ENCODE results near the gene PSMA3.

PSMA3 gene

DNA sequence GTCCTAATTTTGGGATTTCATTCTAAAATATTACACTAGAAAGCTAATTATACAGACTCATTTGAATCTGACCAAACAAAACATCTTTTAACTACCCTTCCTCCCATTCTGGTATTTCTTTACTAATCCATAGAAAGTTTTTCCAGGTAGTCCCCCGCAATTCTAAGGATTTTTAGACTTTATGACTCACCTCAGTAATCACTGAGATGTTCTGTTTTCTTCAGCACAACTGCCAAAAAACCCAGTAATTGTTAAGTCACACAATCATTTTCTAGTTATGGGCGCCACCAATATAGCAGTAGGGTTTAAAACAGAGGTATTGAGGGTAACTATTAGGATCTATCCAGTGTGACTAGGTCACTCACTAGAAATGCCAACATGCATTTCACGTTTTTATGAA, 52.1 kb downstream of the PSMA3 start:
- H3K36me3 ChIP-seq (replicated peaks; ENCODE audit: insufficient read depth, low read length): no peaks in the 10 kb centered on the region; the same call in 1 of the 2 replicates

DNA sequence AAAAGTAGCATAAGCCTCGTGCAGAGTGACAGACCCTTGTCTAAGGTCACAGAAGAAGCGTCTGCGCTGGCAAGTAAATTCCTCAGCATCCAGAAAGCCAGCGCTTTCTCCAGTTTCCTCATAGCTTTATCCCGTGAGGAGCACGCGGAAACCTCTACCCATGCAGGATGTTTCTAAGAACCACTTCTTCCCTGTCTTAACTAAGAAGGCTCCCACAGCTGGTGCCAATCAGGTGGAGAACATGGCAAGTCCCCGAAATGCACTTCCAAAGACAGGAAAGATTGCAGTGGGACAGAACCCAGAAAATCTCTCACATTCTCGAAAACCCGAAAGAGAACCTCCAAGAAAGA, 52.7 kb downstream of the PSMA3 start:
- peaks cover 69% of the 10 kb centered on the region for H3K79me2 ChIP-seq (ENCODE audit: low read length)
- H3K36me3 ChIP-seq (replicated peaks; ENCODE audit: insufficient read depth, low read length): no peaks in the 10 kb centered on the region; the same call in 1 of the 2 replicates
- H3K4me2 ChIP-seq (ENCODE audit: low read depth, low read length): peak overlapping the region; percentile 79
- H3F3A ChIP-seq (ENCODE audit: insufficient read depth, low read length): no peaks in the 10 kb centered on the region
- H3K9me3 ChIP-seq (replicated peaks; ENCODE audit: insufficient read depth, low read length): no peaks in the 10 kb centered on the region
- TF ChIP-seq, protein P1, sequence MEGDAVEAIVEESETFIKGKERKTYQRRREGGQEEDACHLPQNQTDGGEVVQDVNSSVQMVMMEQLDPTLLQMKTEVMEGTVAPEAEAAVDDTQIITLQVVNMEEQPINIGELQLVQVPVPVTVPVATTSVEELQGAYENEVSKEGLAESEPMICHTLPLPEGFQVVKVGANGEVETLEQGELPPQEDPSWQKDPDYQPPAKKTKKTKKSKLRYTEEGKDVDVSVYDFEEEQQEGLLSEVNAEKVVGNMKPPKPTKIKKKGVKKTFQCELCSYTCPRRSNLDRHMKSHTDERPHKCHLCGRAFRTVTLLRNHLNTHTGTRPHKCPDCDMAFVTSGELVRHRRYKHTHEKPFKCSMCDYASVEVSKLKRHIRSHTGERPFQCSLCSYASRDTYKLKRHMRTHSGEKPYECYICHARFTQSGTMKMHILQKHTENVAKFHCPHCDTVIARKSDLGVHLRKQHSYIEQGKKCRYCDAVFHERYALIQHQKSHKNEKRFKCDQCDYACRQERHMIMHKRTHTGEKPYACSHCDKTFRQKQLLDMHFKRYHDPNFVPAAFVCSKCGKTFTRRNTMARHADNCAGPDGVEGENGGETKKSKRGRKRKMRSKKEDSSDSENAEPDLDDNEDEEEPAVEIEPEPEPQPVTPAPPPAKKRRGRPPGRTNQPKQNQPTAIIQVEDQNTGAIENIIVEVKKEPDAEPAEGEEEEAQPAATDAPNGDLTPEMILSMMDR (IDR thresholded peaks at IDR 0.05; ENCODE audit: low read length): no peak
- TF ChIP-seq EZH2 (optimal IDR thresholded peaks at IDR 0.05; ENCODE audit: low read depth, low read length) (no peak), EZH2phosphoT487 (IDR thresholded peaks at IDR 0.05; ENCODE audit: low read length) (no peak)
- H3K27ac ChIP-seq (ENCODE audit: low read length): peak overlapping the region; percentile 97; the same call in 1 of the 2 replicates
- DNase-seq: peak; percentile 7
- H3K4me1 ChIP-seq (ENCODE audit: low read length): no peaks in the 10 kb centered on the region
- peak overlapping the region; percentile 82 for H3K9ac ChIP-seq (ENCODE audit: low read length)
- no peaks in the 10 kb centered on the region for H4K20me1 ChIP-seq (ENCODE audit: insufficient read depth, low read length)
- H2AFZ ChIP-seq (ENCODE audit: low read length): no peak overlapping the region
- H3K4me3 ChIP-seq (ENCODE audit: low read length): peak overlapping the region; percentile 88
- H3K9me2 ChIP-seq (replicated peaks; ENCODE audit: insufficient read depth, low read length): no peaks in the 10 kb centered on the region
- H3K27me3 ChIP-seq (replicated peaks; ENCODE audit: insufficient read depth, low read length): no peaks in the 10 kb centered on the region

More for the DNA sequence above, 52.1 kb downstream of the PSMA3 start:
- Histone ChIP-seq H3K4me3 (ENCODE audit: low read length) (peak overlapping the region; percentile 88), H3K27me3 (replicated peaks; ENCODE audit: insufficient read depth, low read length) (no peaks in the 10 kb centered on the region), H3K4me1 (ENCODE audit: low read length) (no peaks in the 10 kb centered on the region), H4K20me1 (ENCODE audit: insufficient read depth, low read length) (no peaks in the 10 kb centered on the region), H3K4me2 (ENCODE audit: low read depth, low read length) (peak overlapping the region; percentile 79), H3K9ac (ENCODE audit: low read length) (peak overlapping the region; percentile 82; the same call in 1 of the 2 replicates), H3K27ac (ENCODE audit: low read length) (peak overlapping the region; percentile 97; the same call in 1 of the 2 replicates), H3F3A (ENCODE audit: insufficient read depth, low read length) (no peaks in the 10 kb centered on the region), H3K79me2 (ENCODE audit: low read length) (peaks cover 76% of the 10 kb centered on the region), H3K9me3 (replicated peaks; ENCODE audit: insufficient read depth, low read length) (no peaks in the 10 kb centered on the region), H3K9me2 (replicated peaks; ENCODE audit: insufficient read depth, low read length) (no peaks in the 10 kb centered on the region), H2AFZ (ENCODE audit: low read length) (no peak overlapping the region)
- DNase-seq: no peak
- TF ChIP-seq EZH2phosphoT487 (IDR thresholded peaks at IDR 0.05; ENCODE audit: low read length): no peak
- no peak for TF ChIP-seq EZH2 (optimal IDR thresholded peaks at IDR 0.05; ENCODE audit: low read depth, low read length)

DNA sequence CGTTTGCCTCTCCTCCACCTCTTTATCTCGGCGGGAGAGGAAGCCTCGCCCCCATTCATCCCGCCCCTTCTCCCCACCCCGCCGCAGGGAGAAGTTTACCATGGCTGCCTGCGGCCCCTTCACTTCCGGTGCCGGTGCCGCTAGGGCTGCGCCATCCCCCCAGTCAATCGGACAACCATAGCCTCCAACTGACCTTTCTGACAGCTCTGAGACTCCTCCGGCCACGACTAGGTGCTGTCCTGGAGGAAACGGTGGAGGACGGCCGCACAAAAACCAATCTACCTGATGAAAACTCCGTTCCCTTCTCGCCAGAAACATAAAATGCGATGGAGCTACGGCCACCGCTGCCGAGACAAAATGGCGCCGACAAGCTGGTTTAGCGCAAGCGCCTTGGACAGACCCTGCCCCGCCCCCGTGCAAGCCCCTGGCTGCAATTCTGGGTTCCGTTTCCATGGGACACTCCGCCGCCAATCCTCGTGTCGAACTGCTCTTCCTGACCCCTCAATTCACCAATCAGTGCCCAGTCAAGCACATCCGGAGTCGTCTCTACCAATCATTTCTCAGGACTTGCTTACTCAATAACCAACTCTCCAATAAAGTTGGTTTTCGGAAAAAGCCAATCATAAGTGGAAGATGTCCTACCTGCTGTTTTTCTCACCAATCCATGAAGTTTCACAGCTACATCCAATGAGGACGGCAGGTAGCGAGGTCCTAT, 53.3 kb downstream of the PSMA3 start:
- no peaks in the 10 kb centered on the region for H3K27me3 ChIP-seq (replicated peaks; ENCODE audit: insufficient read depth, low read length)
- no peaks in the 10 kb centered on the region for H3K9me2 ChIP-seq (replicated peaks; ENCODE audit: insufficient read depth, low read length)
- peak; percentile 96 for DNase-seq
- peaks cover 64% of the 10 kb centered on the region for H3K79me2 ChIP-seq (ENCODE audit: low read length)
- no peak for TF ChIP-seq EZH2phosphoT487 (IDR thresholded peaks at IDR 0.05; ENCODE audit: low read length)
- TF ChIP-seq EZH2 (optimal IDR thresholded peaks at IDR 0.05; ENCODE audit: low read depth, low read length): no peak
- TF ChIP-seq, protein P1 (IDR thresholded peaks at IDR 0.05; ENCODE audit: low read length): no peak
- H3F3A ChIP-seq (ENCODE audit: insufficient read depth, low read length): no peaks in the 10 kb centered on the region
- no peaks in the 10 kb centered on the region for H3K4me1 ChIP-seq (ENCODE audit: low read length)
- H3K4me3 ChIP-seq (ENCODE audit: low read length): peak overlapping the region; percentile 88
- H3K36me3 ChIP-seq (replicated peaks; ENCODE audit: insufficient read depth, low read length): no peaks in the 10 kb centered on the region; the same call in 1 of the 2 replicates
- H3K27ac ChIP-seq (ENCODE audit: low read length): peak overlapping the region; percentile 97
- H4K20me1 ChIP-seq (ENCODE audit: insufficient read depth, low read length): no peaks in the 10 kb centered on the region
- peak overlapping the region; percentile 79; the same call in 1 of the 2 replicates for H3K4me2 ChIP-seq (ENCODE audit: low read depth, low read length)
- peak overlapping the region; percentile 82 for H3K9ac ChIP-seq (ENCODE audit: low read length)
- H3K9me3 ChIP-seq (replicated peaks; ENCODE audit: insufficient read depth, low read length): no peaks in the 10 kb centered on the region
- 0 out of 2 replicates have a peak overlapping the region, but pooled peaks have one; percentile 58 for H2AFZ ChIP-seq (ENCODE audit: low read length)
